ENCODE measurements around the gene CXXC5. TPM values are rescaled to one million over a fixed set of nuclear protein-coding genes. Genes with fewer than 3 reads are reported as not detected.

CXXC5 gene
- total RNA-seq, 1 donor from 2014 or later: 17.2 TPM

GRCh38 chr5:139685886-139686285, 37.7 kb downstream of the CXXC5 start:
- peaks cover 20% of the 10 kb centered on the region for H3K27me3 Mint-ChIP-seq (ENCODE audit: insufficient read depth, low read depth)
- Histone ChIP-seq H3K36me3 (no peaks in the 10 kb centered on the region), H3K27ac (no peak overlapping the region), H3K9ac (no peak overlapping the region), H3K79me2 (ENCODE audit: low read depth) (no peaks in the 10 kb centered on the region), H3K27me3 (no peaks in the 10 kb centered on the region), H2AFZ (replicated peaks) (no peak overlapping the region), H3F3A (ENCODE audit: low read depth) (peaks cover 27% of the 10 kb centered on the region), H3K4me3 (no peak overlapping the region), H4K20me1 (ENCODE audit: low read depth) (peaks cover 59% of the 10 kb centered on the region), H3K9me3 (ENCODE audit: low read depth) (no peaks in the 10 kb centered on the region), H3K4me2 (no peak overlapping the region), H3K4me1 (peaks cover 73% of the 10 kb centered on the region)
- H3K4me1 Mint-ChIP-seq: peaks cover 76% of the 10 kb centered on the region
- peak overlapping the region; percentile 97 for H3K27ac Mint-ChIP-seq
- H3K36me3 Mint-ChIP-seq: peaks cover 20% of the 10 kb centered on the region
- no peak for DNase-seq (ENCODE audit: low spot score)
- peak overlapping the region; percentile 18 for H3K4me3 Mint-ChIP-seq
- no peaks in the 10 kb centered on the region for H3K9me3 Mint-ChIP-seq
- no peak for TF ChIP-seq EZH2phosphoT487 (IDR thresholded peaks at IDR 0.05)
- no peak for TF ChIP-seq CTCF (IDR thresholded peaks at IDR 0.05)
- TF ChIP-seq EZH2 (IDR thresholded peaks at IDR 0.05): no peak

GRCh38 chr5:139686356-139686705, 38.2 kb downstream of the CXXC5 start:
- Histone ChIP-seq H3K27ac (no peak overlapping the region), H2AFZ (replicated peaks) (no peak overlapping the region), H3K27me3 (no peaks in the 10 kb centered on the region), H3K9me3 (ENCODE audit: low read depth) (no peaks in the 10 kb centered on the region), H3K4me3 (no peak overlapping the region), H3K79me2 (ENCODE audit: low read depth) (no peaks in the 10 kb centered on the region), H3K9ac (no peak overlapping the region), H4K20me1 (ENCODE audit: low read depth) (peaks cover 59% of the 10 kb centered on the region), H3K4me1 (peaks cover 73% of the 10 kb centered on the region), H3F3A (ENCODE audit: low read depth) (peaks cover 27% of the 10 kb centered on the region), H3K4me2 (no peak overlapping the region), H3K36me3 (no peaks in the 10 kb centered on the region)
- Mint-ChIP-seq H3K9me3 (no peaks in the 10 kb centered on the region), H3K4me3 (peak overlapping the region; percentile 71), H3K36me3 (peaks cover 20% of the 10 kb centered on the region), H3K4me1 (peaks cover 80% of the 10 kb centered on the region), H3K27me3 (ENCODE audit: insufficient read depth, low read depth) (peaks cover 24% of the 10 kb centered on the region), H3K27ac (peak overlapping the region; percentile 97)
- DNase-seq (ENCODE audit: low spot score): no peak
- TF ChIP-seq EZH2phosphoT487 (IDR thresholded peaks at IDR 0.05) (no peak), CTCF (IDR thresholded peaks at IDR 0.05) (no peak), EZH2 (IDR thresholded peaks at IDR 0.05) (no peak)

GRCh38 chr5:139686706-139687441, 38.7 kb downstream of the CXXC5 start:
- Histone ChIP-seq H3K9me3 (ENCODE audit: low read depth) (no peaks in the 10 kb centered on the region), H4K20me1 (ENCODE audit: low read depth) (peaks cover 55% of the 10 kb centered on the region), H3K79me2 (ENCODE audit: low read depth) (no peaks in the 10 kb centered on the region), H3K4me1 (peaks cover 73% of the 10 kb centered on the region), H3K27ac (no peak overlapping the region), H3K27me3 (no peaks in the 10 kb centered on the region), H2AFZ (replicated peaks) (no peak overlapping the region), H3K9ac (no peak overlapping the region), H3F3A (ENCODE audit: low read depth) (peaks cover 27% of the 10 kb centered on the region), H3K4me3 (no peak overlapping the region), H3K36me3 (no peaks in the 10 kb centered on the region), H3K4me2 (peak overlapping the region; percentile 19)
- Mint-ChIP-seq H3K9me3 (no peaks in the 10 kb centered on the region), H3K27me3 (ENCODE audit: insufficient read depth, low read depth) (peaks cover 24% of the 10 kb centered on the region), H3K4me3 (peak overlapping the region; percentile 71), H3K36me3 (peaks cover 18% of the 10 kb centered on the region), H3K27ac (peak overlapping the region; percentile 97), H3K4me1 (peaks cover 82% of the 10 kb centered on the region)
- no peak for DNase-seq (ENCODE audit: low spot score)
- TF ChIP-seq EZH2 (IDR thresholded peaks at IDR 0.05) (no peak), CTCF (IDR thresholded peaks at IDR 0.05) (no peak), EZH2phosphoT487 (IDR thresholded peaks at IDR 0.05) (no peak)
